A549 (cell line): ENCODE measurements around the gene PHF2. TPM values are rescaled to one million over a fixed set of nuclear protein-coding genes. Genes with fewer than 3 reads are reported as not detected.
A peak's percentile ranks its signal among the peaks of the same experiment; 100 is the strongest.

Experiments used
- ATAC-seq, 2 experiments: fragments of 200-7000 bp in 1 of 2; fragments of >200 bp in 1 of 2; cut with Nextera tagmentation in 1 of 2; cut with Tn5 transposase in 1 of 2; 3 replicates each; pipeline versions ENCODE4 v1.8.0 to v1.9.1; 2018 to 2020; ENCODE audit warnings: mild to moderate bottlenecking in 1 of 2, moderate library complexity in 1 of 2
- CTCF ChIA-PET: fragments of 300-600 bp; sonication (Branson Sonifier 250); formaldehyde crosslinking; extraction: SDS; loops from one replicate; lab custom pipeline; 2021; ENCODE audit warnings: antibody characterized with exemption, inconsistent platforms; lab: Yijun Ruan, JAX
- POLR2A ChIA-PET: fragments of 350-600 bp; formaldehyde crosslinking; extraction: SDS; loops from one replicate; lab custom pipeline; 2021; ENCODE audit warnings: antibody characterized with exemption, inconsistent platforms; lab: Yijun Ruan, JAX
- DNase-seq, 2 experiments: peaks; one replicate each; pipeline versions ENCODE4 v3.0.0 to v3.0.0-alpha.2; 2011 to 2016; ENCODE audit warnings: low read depth in 1 of 2, low spot score in 1 of 2
- FAIRE-seq: peaks from 2 replicates; lab custom pipeline; 2011; peaks lifted over from hg19 to GRCh38; lab: Jason Lieb, UNC
- H3K27ac ChIP-seq, 2 experiments: fragments of >200 bp; sonication (Bioruptor Twin); formaldehyde crosslinking; 3 replicates each; pipeline ENCODE4 v1.5.1; 2016 to 2017
- H3K4me1 ChIP-seq: fragments of >200 bp; sonication (Bioruptor Twin); formaldehyde crosslinking; 3 replicates; pipeline ENCODE4 v1.6.1; 2016
- H3K4me2 ChIP-seq: fragments of >200 bp; sonication (Bioruptor Twin); formaldehyde crosslinking; 3 replicates; pipeline ENCODE4 v1.6.1; 2016
- H3K4me3 ChIP-seq: fragments of >200 bp; sonication (Bioruptor Twin); formaldehyde crosslinking; 3 replicates; pipeline ENCODE4 v1.5.1; 2016
- H3K9me3 ChIP-seq: fragments of >200 bp; sonication (Bioruptor Twin); formaldehyde crosslinking; 3 replicates; pipeline ENCODE4 v1.6.1; 2016
- BCL3 ChIP-seq: fragments of >200 bp; sonication (Bioruptor Twin); formaldehyde crosslinking; IDR thresholded peaks from 3 replicates; pipeline ENCODE4 v1.6.1; 2016
- CEBPB ChIP-seq, 2 experiments: fragments of >200 bp in 1 of 2; sonication (Bioruptor Twin) in 1 of 2; formaldehyde crosslinking in 1 of 2; IDR thresholded peaks; 2 replicates each; pipeline ENCODE4 v1.6.1; 2012 to 2016
- CTCF ChIP-seq: fragments of >200 bp; sonication (Bioruptor Twin); formaldehyde crosslinking; IDR thresholded peaks from 3 replicates; pipeline ENCODE4 v1.5.1; 2016
- E2F6 ChIP-seq: IDR thresholded peaks from 2 replicates; pipeline ENCODE4 v1.6.1; 2012; ENCODE audit warnings: low read depth, borderline replicate concordance
- FOSB ChIP-seq: fragments of 250-450 bp; sonication (Bioruptor Pico); IDR thresholded peaks from 2 replicates; pipeline ENCODE4 v1.5.0; 2020; ENCODE audit warnings: mild to moderate bottlenecking, moderate library complexity
- GATA3 ChIP-seq: IDR thresholded peaks from 2 replicates; pipeline ENCODE4 v1.6.1; 2012; ENCODE audit warnings: borderline replicate concordance
- HDAC2 ChIP-seq: fragments of 200-600 bp; sonication (generic); IDR thresholded peaks from 2 replicates; pipeline ENCODE4 v1.6.1; 2016
- HOXA7 ChIP-seq: fragments of 250-450 bp; sonication (Bioruptor Pico); IDR thresholded peaks from 2 replicates; pipeline ENCODE4 v1.5.0; 2020; ENCODE audit warnings: mild to moderate bottlenecking, moderate library complexity
- HOXB13 ChIP-seq: fragments of 250-450 bp; sonication (Bioruptor Pico); IDR thresholded peaks from 2 replicates; pipeline ENCODE4 v1.5.0; 2020; ENCODE audit warnings: low read depth, mild to moderate bottlenecking, moderate library complexity
- JUN ChIP-seq, 2 experiments: fragments of >200 bp; sonication (Bioruptor Twin); formaldehyde crosslinking; IDR thresholded peaks; 2 replicates in 1 of 2; 3 replicates in 1 of 2; pipeline ENCODE4 v1.6.1; 2016 to 2017
- JUNB ChIP-seq: fragments of >200 bp; sonication (Bioruptor Twin); formaldehyde crosslinking; IDR thresholded peaks from 2 replicates; pipeline ENCODE4 v1.6.1; 2016
- KDM1A ChIP-seq: fragments of 200-600 bp; sonication (generic); IDR thresholded peaks from 2 replicates; pipeline ENCODE4 v1.6.1; 2016; ENCODE audit warnings: low read depth, mild to moderate bottlenecking
- MAX ChIP-seq: IDR thresholded peaks from 2 replicates; pipeline ENCODE4 v1.6.1; 2012
- MAZ ChIP-seq: fragments of 150-350 bp; IDR thresholded peaks from 2 replicates; pipeline ENCODE4 v1.6.1; 2014; ENCODE audit warnings: antibody characterized with exemption, low read depth, low read length, borderline replicate concordance
- NFE2L2 ChIP-seq: fragments of 150-350 bp; conservative IDR thresholded peaks from 2 replicates; pipeline ENCODE4 v1.6.1; 2014; ENCODE audit warnings: low read length
- PHF8 ChIP-seq: fragments of 200-600 bp; sonication (generic); IDR thresholded peaks from 2 replicates; pipeline ENCODE4 v1.6.1; 2016; ENCODE audit warnings: low read depth, mild to moderate bottlenecking, antibody characterized with exemption, moderate library complexity, borderline replicate concordance
- POLR2A ChIP-seq: IDR thresholded peaks from 2 replicates; pipeline ENCODE4 v1.6.1; 2012; ENCODE audit warnings: mild to moderate bottlenecking, low read length
- POLR2AphosphoS2 ChIP-seq: conservative IDR thresholded peaks from 2 replicates; pipeline ENCODE4 v1.6.1; 2012; ENCODE audit warnings: low read length, improper control_type of control experiment, inconsistent platforms
- RAD21 ChIP-seq, 2 experiments: fragments of >200 bp in 1 of 2; sonication (Bioruptor Twin) in 1 of 2; formaldehyde crosslinking in 1 of 2; IDR thresholded peaks in 1 of 2; conservative IDR thresholded peaks in 1 of 2; 2 replicates in 1 of 2; 3 replicates in 1 of 2; pipeline ENCODE4 v1.6.1; 2012 to 2018; ENCODE audit warnings: inconsistent platforms in 1 of 2
- RFX5 ChIP-seq: fragments of 450-650 bp; IDR thresholded peaks from 2 replicates; pipeline ENCODE4 v1.7.1; 2014; ENCODE audit warnings: antibody characterized with exemption, mild to moderate bottlenecking, moderate library complexity
- SMC3 ChIP-seq: fragments of >200 bp; sonication (Bioruptor Twin); formaldehyde crosslinking; IDR thresholded peaks from 3 replicates; pipeline ENCODE4 v1.6.1; 2018; ENCODE audit warnings: inconsistent platforms
- TFCP2L1 ChIP-seq: fragments of 250-450 bp; sonication (Bioruptor Pico); IDR thresholded peaks from 2 replicates; pipeline ENCODE4 v1.5.0; 2021; ENCODE audit warnings: mild to moderate bottlenecking
- TP53 ChIP-seq: fragments of 250-450 bp; sonication (Bioruptor Pico); IDR thresholded peaks from 2 replicates; pipeline ENCODE4 v1.5.0; 2021; ENCODE audit warnings: mild to moderate bottlenecking, moderate library complexity
- USF2 ChIP-seq: fragments of 450-650 bp; IDR thresholded peaks from 2 replicates; pipeline ENCODE4 v1.6.1; 2014; ENCODE audit warnings: antibody characterized with exemption
- ZFP36 ChIP-seq: fragments of 450-650 bp; IDR thresholded peaks from 2 replicates; pipeline ENCODE4 v1.6.1; 2014; ENCODE audit warnings: borderline replicate concordance; ENCODE audit not compliant: partially characterized antibody
- ZSCAN20 ChIP-seq: fragments of 250-450 bp; sonication (Bioruptor Pico); IDR thresholded peaks from 2 replicates; pipeline ENCODE4 v1.8.0; 2022; ENCODE audit warnings: mild to moderate bottlenecking, moderate library complexity
- WGBS: methylation state at CpG from one replicate; pipeline ENCODE4 v1.1.6; 2017; ENCODE audit errors: missing lambda C conversion rate; 5-methylcytosine and 5-hydroxymethylcytosine counted together
- polyA plus RNA-seq, 4 experiments: library from polyadenylated mRNA; depleted of rRNA in 3 of 4; stranded (reverse); fragments of >200 nt; fragmentation: RNase III in 1 of 4; extraction: RNeasy Plus Mini Kit Qiagen cat#74134 plus additional on column Dnase treatment in 1 of 4; gene quantifications; 2 replicates in 3 of 4; 3 replicates in 1 of 4; pipeline ENCODE4 v1.2.3, GENCODE V29; 2011 to 2017

Gene PHF2
- polyA plus RNA-seq, 2 of the 4 experiments (the other 2 are of a cell fraction): 9.6 to 12.2 TPM

- ATAC-seq (no peak), FAIRE-seq (peak; percentile 13)
- WGBS: 91% methylated on average over 4 of the region's 4 CpGs
Measured at GRCh38 chr9:93565089-93565488, 11.3 kb upstream of the PHF2 start.

GRCh38 chr9:93566408-93567270 is 9.7 kb upstream of the PHF2 start:
- ChIA-PET POLR2A (interaction anchor here (0.6 to 1.4 kb wide), 11 partner anchors 9 to 599 kb away, joined by 3 to 16 read pairs (median 3); partner anchors contain the start of genes FAM120AOS, NINJ1 and PHF2), CTCF (interaction anchor here (0.5 to 2.6 kb wide), 61 partner anchors 8 to 1043 kb away, joined by 3 to 26 read pairs (median 4); partner anchors contain the start of genes FAM120A, FAM120AOS and PHF2)
- 15% methylated on average over 16 of the region's 69 CpGs for WGBS
- H3K4me3 ChIP-seq: peak overlapping the region; percentile 57
- H3K4me1 ChIP-seq: peaks cover 12% of the 10 kb centered on the region
- peak overlapping the region; percentile 92 to 94 for H3K27ac ChIP-seq
- ATAC-seq (peak; percentile 93 to 98), FAIRE-seq (no peak), DNase-seq (peak; percentile 91 to 95)
- H3K4me2 ChIP-seq: peak overlapping the region; percentile 99
- peak; percentile 70 to 92 for TF ChIP-seq JUN (IDR thresholded peaks at IDR 0.05)
- TF ChIP-seq CTCF: peak; percentile 89
- no peak for TF ChIP-seq HOXA7 (CRISPR knock-in tag)
- TF ChIP-seq MAX: peak; percentile 66
- TF ChIP-seq POLR2A: peak; percentile 80
- TF ChIP-seq SMC3: peak; percentile 81
- TF ChIP-seq E2F6: peak; percentile 28; the same call in 1 of the 2 replicates
- TF ChIP-seq TFCP2L1 (CRISPR knock-in tag): peak; percentile 58; the same call in 1 of the 2 replicates
- TF ChIP-seq HDAC2: no peak
- TF ChIP-seq BCL3: peak; percentile 92
- no peak for TF ChIP-seq TP53 (CRISPR knock-in tag)
- no peak for TF ChIP-seq FOSB
- TF ChIP-seq PHF8: peak; percentile 36; the same call in 1 of the 2 replicates
- peak; percentile 74; the same call in 1 of the 2 replicates for TF ChIP-seq MAZ
- peak; percentile 70; the same call in 1 of the 2 replicates for TF ChIP-seq POLR2AphosphoS2
- TF ChIP-seq NFE2L2: no peak
- peak; percentile 64 to 78 for TF ChIP-seq RAD21 (conservative IDR thresholded peaks at IDR 0.05 in 1 of 2, IDR thresholded peaks at IDR 0.05 in 1 of 2)
- peak; percentile 19; the same call in 1 of the 2 replicates for TF ChIP-seq GATA3
- H3K9me3 ChIP-seq: peaks cover 10% of the 10 kb centered on the region; the same call in 2 of the 3 replicates

More at GRCh38 chr9:93565089-93565488, 11.3 kb upstream of the PHF2 start:
- CTCF ChIA-PET: interaction anchor here (0.7 to 2.6 kb wide), 9 partner anchors 9 to 456 kb away, joined by 3 to 26 read pairs (median 5); partner anchors contain the start of gene FAM120AOS
- no peak for TF ChIP-seq MAZ
- no peak for TF ChIP-seq USF2
- TF ChIP-seq CEBPB (IDR thresholded peaks at IDR 0.05): no peak
- TF ChIP-seq JUNB: no peak
- TF ChIP-seq ZFP36: no peak
- no peak for TF ChIP-seq HOXB13
- TF ChIP-seq RFX5: no peak
- TF ChIP-seq KDM1A: no peak
- no peak for TF ChIP-seq TFCP2L1 (CRISPR knock-in tag)
- no peak for TF ChIP-seq ZSCAN20 (CRISPR knock-in tag)
- TF ChIP-seq MAX: no peak
- POLR2A ChIA-PET: no interaction called here
- Histone ChIP-seq H3K27ac (no peak overlapping the region), H3K9me3 (no peaks in the 10 kb centered on the region), H3K4me1 (peaks cover 12% of the 10 kb centered on the region), H3K4me3 (no peak overlapping the region), H3K4me2 (no peak overlapping the region)
- DNase-seq: no peak
